Body of pancreas (tissue), 4 donors: ENCODE results near the gene ABCC11. TPM values are rescaled to one million over a fixed set of nuclear protein-coding genes. Genes with fewer than 3 reads are reported as not detected.

Experiments used
- ATAC-seq: fragments of 150-250 bp; one replicate; pipeline ENCODE4 v1.9.1; 2016
- DNase-seq, 4 donors: peaks; one replicate each; pipeline ENCODE4 v3.0.0-alpha.2; 2019
- H3K27ac ChIP-seq, 4 donors: fragments of 200-600 bp; sonication (generic); 1 replicate in 3 of 4; 2 replicates in 1 of 4; pipeline versions ENCODE4 v1.5.1 to v1.6.1; 2016 to 2019; ENCODE audit warnings: mild to moderate bottlenecking in 1 of 4, mixed read lengths in 1 of 4, moderate library complexity in 1 of 4
- H3K27me3 ChIP-seq, 2 donors: fragments of 200-600 bp; sonication (generic); one replicate each; pipeline ENCODE4 v1.6.0; 2016; ENCODE audit warnings: mild to moderate bottlenecking in 1 of 2
- H3K36me3 ChIP-seq, 2 donors: fragments of 200-600 bp; sonication (generic); replicated peaks in 1 of 2; 2 replicates each; pipeline ENCODE4 v1.5.1; 2016; ENCODE audit warnings: low read depth in 2 of 2; ENCODE audit not compliant: insufficient read depth in 1 of 2
- H3K4me1 ChIP-seq: fragments of 200-600 bp; sonication (generic); one replicate; pipeline ENCODE4 v1.6.0; 2016
- H3K4me3 ChIP-seq, 2 donors: fragments of 200-600 bp; sonication (generic); 1 replicate in 1 of 2; 2 replicates in 1 of 2; pipeline ENCODE4 v1.5.1; 2016 to 2019
- H3K9me3 ChIP-seq, 3 donors: fragments of 200-600 bp; sonication (generic); 1 replicate in 2 of 3; 2 replicates in 1 of 3; pipeline ENCODE4 v1.5.1; 2016
- POLR2A ChIP-seq, 3 donors: fragments of 450-650 bp; IDR thresholded peaks; one replicate each; pipeline ENCODE4 v1.6.1; 2016; ENCODE audit warnings: antibody characterized with exemption in 3 of 3, mild to moderate bottlenecking in 2 of 3
- WGBS, 2 donors: methylation state at CpG; one replicate each; pipeline ENCODE4 v1.1.5; 2017; 5-methylcytosine and 5-hydroxymethylcytosine counted together
- intact Hi-C: fragments of 100-400 bp; cut with DNase I; formaldehyde crosslinking; loops from one replicate; pipeline ENCODE4 v1.15.1; 2023
- total RNA-seq, 2 donors: library from RNA; depleted of rRNA; stranded (reverse); fragments of >200 nt; gene quantifications; one replicate each; pipeline ENCODE4 v1.1.0, GENCODE V29; 2016
- TF ChIP-seq, protein P1 (sequence below), 7 experiments: fragments of 450-650 bp in 4 of 7; fragments of 200-600 bp in 3 of 7; sonication (generic) in 3 of 7; IDR thresholded peaks; one replicate each; pipeline ENCODE4 v1.5.1; 2016 to 2019; ENCODE audit warnings: antibody characterized with exemption in 7 of 7

Gene ABCC11
- total RNA-seq: under 1 TPM in 1 of 2 donors, not detected in 1; 0.52 TPM

- intact Hi-C loops: no loop called here
These were observed at the start of gene ABCC11 for GRCh38 chr16:48247311-48247710. ABCC11 (minus strand) TSS chr16:48247539; CDS start chr16:48231921, 15,618 bp downstream.

GRCh38 chr16:48295488-48296281 lies 48.3 kb upstream of the ABCC11 start:
- Histone ChIP-seq H3K4me1 (peaks cover 71% of the 10 kb centered on the region), H3K36me3 (peaks cover 0 to 8% of the 10 kb centered on the region in 2 donors), H3K4me3 (no peak overlapping the region), H3K9me3 (no peaks in the 10 kb centered on the region), H3K27me3 (no peaks in the 10 kb centered on the region), H3K27ac (peak overlapping the region; percentile 18 to 77 (median 60))
- 15 to 20% methylated on average over 1 of the region's 1 CpG for WGBS, 2 donors
- TF ChIP-seq, protein P1, sequence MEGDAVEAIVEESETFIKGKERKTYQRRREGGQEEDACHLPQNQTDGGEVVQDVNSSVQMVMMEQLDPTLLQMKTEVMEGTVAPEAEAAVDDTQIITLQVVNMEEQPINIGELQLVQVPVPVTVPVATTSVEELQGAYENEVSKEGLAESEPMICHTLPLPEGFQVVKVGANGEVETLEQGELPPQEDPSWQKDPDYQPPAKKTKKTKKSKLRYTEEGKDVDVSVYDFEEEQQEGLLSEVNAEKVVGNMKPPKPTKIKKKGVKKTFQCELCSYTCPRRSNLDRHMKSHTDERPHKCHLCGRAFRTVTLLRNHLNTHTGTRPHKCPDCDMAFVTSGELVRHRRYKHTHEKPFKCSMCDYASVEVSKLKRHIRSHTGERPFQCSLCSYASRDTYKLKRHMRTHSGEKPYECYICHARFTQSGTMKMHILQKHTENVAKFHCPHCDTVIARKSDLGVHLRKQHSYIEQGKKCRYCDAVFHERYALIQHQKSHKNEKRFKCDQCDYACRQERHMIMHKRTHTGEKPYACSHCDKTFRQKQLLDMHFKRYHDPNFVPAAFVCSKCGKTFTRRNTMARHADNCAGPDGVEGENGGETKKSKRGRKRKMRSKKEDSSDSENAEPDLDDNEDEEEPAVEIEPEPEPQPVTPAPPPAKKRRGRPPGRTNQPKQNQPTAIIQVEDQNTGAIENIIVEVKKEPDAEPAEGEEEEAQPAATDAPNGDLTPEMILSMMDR (IDR thresholded peaks at IDR 0.05): no peak
- TF ChIP-seq POLR2A (IDR thresholded peaks at IDR 0.05): no peak
- DNase-seq (peak in 3 of 4 donors; percentile 24 to 65 (median 57)), ATAC-seq (peak; percentile 93)
- intact Hi-C loops: no loop called here

More at GRCh38 chr16:48247311-48247710, at the start of gene ABCC11:
- Histone ChIP-seq H3K4me3 (no peak within 1 kb of the TSS), H3K27me3 (no peaks in the 10 kb centered on the region), H3K9me3 (no peaks in the 10 kb centered on the region), H3K36me3 (no peaks in the 10 kb centered on the region), H3K4me1 (peaks cover 60% of the 10 kb centered on the region), H3K27ac (peak within 1 kb of the TSS in 3 of 4 donors; percentile 15 to 96 (median 49))
- no peak for ATAC-seq
- TF ChIP-seq POLR2A (IDR thresholded peaks at IDR 0.05): no peak
- TF ChIP-seq, protein P1 (IDR thresholded peaks at IDR 0.05): no peak
- 13 to 17% methylated on average over 3 to 4 of the region's 4 CpGs for WGBS, 2 donors
- DNase-seq: peak in 1 of 4 donors; percentile 23

GRCh38 chr16:48294724-48295123 lies 47.4 kb upstream of the ABCC11 start:
- DNase-seq: no peak
- ATAC-seq: no peak
- WGBS, 2 donors: 88 to 90% methylated on average over 1 of the region's 1 CpG
- Histone ChIP-seq H3K4me3 (no peak overlapping the region), H3K4me1 (peaks cover 61% of the 10 kb centered on the region), H3K27ac (peak overlapping the region; percentile 18 to 77 (median 60)), H3K9me3 (no peaks in the 10 kb centered on the region), H3K36me3 (peaks cover 0 to 12% of the 10 kb centered on the region in 2 donors), H3K27me3 (no peaks in the 10 kb centered on the region)
- TF ChIP-seq, protein P1 (IDR thresholded peaks at IDR 0.05): no peak
- TF ChIP-seq POLR2A (IDR thresholded peaks at IDR 0.05): no peak
- intact Hi-C loops: no loop called here

GRCh38 chr16:48292452-48292851 lies 45.1 kb upstream of the ABCC11 start:
- DNase-seq: no peak
- peak; percentile 51 for ATAC-seq
- Histone ChIP-seq H3K36me3 (peaks cover 0 to 12% of the 10 kb centered on the region in 2 donors), H3K27me3 (no peaks in the 10 kb centered on the region), H3K27ac (peak overlapping the region; percentile 6 to 50 (median 44)), H3K9me3 (no peaks in the 10 kb centered on the region), H3K4me1 (peaks cover 49% of the 10 kb centered on the region), H3K4me3 (no peak overlapping the region)
- intact Hi-C loops: no loop called here
- no peak for TF ChIP-seq POLR2A (IDR thresholded peaks at IDR 0.05)
- TF ChIP-seq, protein P1 (IDR thresholded peaks at IDR 0.05): no peak
- WGBS, 2 donors: 29 to 37% methylated on average over 2 of the region's 2 CpGs
